OCI-LY3 (cell line): ENCODE data around the gene ACADSB.

Experiments
- CTCF ChIP-seq: fragments of 200-600, 300-600 bp; sonication (generic); IDR thresholded peaks from 2 replicates; pipeline ENCODE4 v1.5.1; 2014; ENCODE audit warnings: antibody characterized with exemption, low read length, low read depth
- EZH2phosphoT487 ChIP-seq: fragments of 200-600 bp; shearing (Covaris generic); IDR thresholded peaks from 2 replicates; pipeline ENCODE4 v1.6.1; 2018; ENCODE audit warnings: antibody characterized with exemption, mixed run types, low read depth

GRCh38 chr10:122962405-122962804, 46.4 kb upstream of the ACADSB start:
- TF ChIP-seq EZH2phosphoT487 (no peak), CTCF (no peak)
